Measurements from ENCODE around the gene LAMA5. TPM values are rescaled to one million over a fixed set of nuclear protein-coding genes. Genes with fewer than 3 reads are reported as not detected.

LAMA5 gene
- polyA plus RNA-seq, 2 of the 4 experiments (the other 2 are of a cell fraction) = 20.4 to 196 TPM

DNA sequence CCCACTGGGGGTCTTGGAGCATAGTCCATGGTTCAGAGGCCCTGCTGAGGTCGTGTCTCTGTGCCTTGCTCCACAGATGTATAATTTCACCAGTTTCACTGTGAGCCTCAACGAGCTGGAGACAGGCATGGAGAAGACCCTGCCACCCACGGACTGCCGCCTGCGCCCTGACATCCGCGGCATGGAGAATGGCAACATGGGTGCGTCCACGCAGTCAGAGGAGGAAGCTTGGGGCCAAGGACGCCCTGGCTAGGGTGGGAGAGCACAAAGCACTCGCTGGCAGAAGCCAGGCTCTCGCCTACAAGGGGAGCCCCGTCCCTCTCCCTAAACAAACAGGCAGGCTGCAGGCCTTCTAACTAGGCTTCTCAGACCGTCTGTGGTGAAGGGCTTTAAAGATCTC, 78.0 kb downstream of the LAMA5 start (continued):
- TF ChIP-seq HMGXB4 (CRISPR knock-in tag; IDR thresholded peaks at IDR 0.05; ENCODE audit: borderline replicate concordance) (no peak), ZSCAN20 (CRISPR knock-in tag; IDR thresholded peaks at IDR 0.05) (no peak)

DNA sequence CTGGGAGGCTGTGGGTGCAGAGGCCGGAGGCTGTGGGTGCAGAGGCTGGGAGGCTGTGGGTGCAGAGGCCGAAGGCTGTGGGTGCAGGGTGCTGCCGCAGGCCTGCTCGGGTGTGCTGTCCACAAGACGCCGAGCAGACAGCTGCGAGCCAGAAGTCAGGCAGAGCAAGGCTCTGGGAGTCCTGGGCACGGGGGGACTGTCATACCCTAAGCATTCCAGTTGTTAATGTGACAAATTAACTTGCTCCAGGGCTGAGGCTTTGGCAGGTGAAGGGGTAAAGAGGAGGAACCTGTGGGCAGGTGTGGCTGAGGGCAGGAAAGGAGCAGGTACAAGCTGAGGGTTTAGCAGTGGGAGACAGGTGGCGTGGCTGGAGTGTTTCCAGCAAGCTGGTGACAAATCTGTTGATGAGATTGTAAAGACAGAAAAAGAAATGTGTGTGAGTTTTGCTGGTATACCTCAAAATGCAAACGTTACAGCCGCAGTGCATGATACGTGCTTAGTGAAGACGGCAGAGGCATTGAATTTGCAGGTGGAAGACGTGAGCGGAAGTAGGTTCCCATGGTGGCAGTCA, 78.5 kb downstream of the LAMA5 start:
- DNase-seq (ENCODE audit: low read depth in 1 of 2, low spot score in 1 of 2) = no peak
- Histone ChIP-seq H3K4me1 (no peaks in the 10 kb centered on the region), H3K27ac (no peak overlapping the region), H3K4me3 (no peak overlapping the region), H3K4me2 (no peak overlapping the region), H3K9me3 (no peaks in the 10 kb centered on the region)
- 90% methylated on average over 15 of the region's 15 CpGs for WGBS (ENCODE audit: missing lambda C conversion rate)
- no peak for FAIRE-seq
- no peak for ATAC-seq
- ChIA-PET CTCF (no interaction called here), POLR2A (no interaction called here)
- TF ChIP-seq RAD21 (conservative IDR thresholded peaks at IDR 0.05 in 1 of 2, IDR thresholded peaks at IDR 0.05 in 1 of 2) (no peak), CBX2 (IDR thresholded peaks at IDR 0.05; ENCODE audit: borderline replicate concordance, low read depth) (no peak), SMC3 (IDR thresholded peaks at IDR 0.05) (no peak), BHLHE40 (IDR thresholded peaks at IDR 0.05; ENCODE audit: low read depth, low read length) (no peak), SREBF2 (IDR thresholded peaks at IDR 0.05) (no peak), MYC (IDR thresholded peaks at IDR 0.05; ENCODE audit: borderline replicate concordance, low read length) (no peak), HMGXB4 (CRISPR knock-in tag; IDR thresholded peaks at IDR 0.05; ENCODE audit: borderline replicate concordance) (no peak), TFCP2L1 (CRISPR knock-in tag; IDR thresholded peaks at IDR 0.05) (no peak), HEYL (CRISPR knock-in tag; IDR thresholded peaks at IDR 0.05) (no peak), FOSB (CRISPR knock-in tag; IDR thresholded peaks at IDR 0.05) (no peak), HOXB5 (CRISPR knock-in tag; IDR thresholded peaks at IDR 0.05) (no peak), RFX5 (IDR thresholded peaks at IDR 0.05) (no peak), POLR2AphosphoS2 (conservative IDR thresholded peaks at IDR 0.05; ENCODE audit: low read length) (no peak)
- TF ChIP-seq, protein P1, sequence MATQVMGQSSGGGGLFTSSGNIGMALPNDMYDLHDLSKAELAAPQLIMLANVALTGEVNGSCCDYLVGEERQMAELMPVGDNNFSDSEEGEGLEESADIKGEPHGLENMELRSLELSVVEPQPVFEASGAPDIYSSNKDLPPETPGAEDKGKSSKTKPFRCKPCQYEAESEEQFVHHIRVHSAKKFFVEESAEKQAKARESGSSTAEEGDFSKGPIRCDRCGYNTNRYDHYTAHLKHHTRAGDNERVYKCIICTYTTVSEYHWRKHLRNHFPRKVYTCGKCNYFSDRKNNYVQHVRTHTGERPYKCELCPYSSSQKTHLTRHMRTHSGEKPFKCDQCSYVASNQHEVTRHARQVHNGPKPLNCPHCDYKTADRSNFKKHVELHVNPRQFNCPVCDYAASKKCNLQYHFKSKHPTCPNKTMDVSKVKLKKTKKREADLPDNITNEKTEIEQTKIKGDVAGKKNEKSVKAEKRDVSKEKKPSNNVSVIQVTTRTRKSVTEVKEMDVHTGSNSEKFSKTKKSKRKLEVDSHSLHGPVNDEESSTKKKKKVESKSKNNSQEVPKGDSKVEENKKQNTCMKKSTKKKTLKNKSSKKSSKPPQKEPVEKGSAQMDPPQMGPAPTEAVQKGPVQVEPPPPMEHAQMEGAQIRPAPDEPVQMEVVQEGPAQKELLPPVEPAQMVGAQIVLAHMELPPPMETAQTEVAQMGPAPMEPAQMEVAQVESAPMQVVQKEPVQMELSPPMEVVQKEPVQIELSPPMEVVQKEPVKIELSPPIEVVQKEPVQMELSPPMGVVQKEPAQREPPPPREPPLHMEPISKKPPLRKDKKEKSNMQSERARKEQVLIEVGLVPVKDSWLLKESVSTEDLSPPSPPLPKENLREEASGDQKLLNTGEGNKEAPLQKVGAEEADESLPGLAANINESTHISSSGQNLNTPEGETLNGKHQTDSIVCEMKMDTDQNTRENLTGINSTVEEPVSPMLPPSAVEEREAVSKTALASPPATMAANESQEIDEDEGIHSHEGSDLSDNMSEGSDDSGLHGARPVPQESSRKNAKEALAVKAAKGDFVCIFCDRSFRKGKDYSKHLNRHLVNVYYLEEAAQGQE (IDR thresholded peaks at IDR 0.05) = no peak
- TF ChIP-seq, protein P2, sequence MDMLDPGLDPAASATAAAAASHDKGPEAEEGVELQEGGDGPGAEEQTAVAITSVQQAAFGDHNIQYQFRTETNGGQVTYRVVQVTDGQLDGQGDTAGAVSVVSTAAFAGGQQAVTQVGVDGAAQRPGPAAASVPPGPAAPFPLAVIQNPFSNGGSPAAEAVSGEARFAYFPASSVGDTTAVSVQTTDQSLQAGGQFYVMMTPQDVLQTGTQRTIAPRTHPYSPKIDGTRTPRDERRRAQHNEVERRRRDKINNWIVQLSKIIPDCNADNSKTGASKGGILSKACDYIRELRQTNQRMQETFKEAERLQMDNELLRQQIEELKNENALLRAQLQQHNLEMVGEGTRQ (IDR thresholded peaks at IDR 0.05) = no peak

Data from A549 (cell line).